ENCODE data around the gene HNF1A.

GRCh38 chr12:120992989-120993388, 14.6 kb downstream of the HNF1A start:
- TF ChIP-seq CTCF (IDR thresholded peaks at IDR 0.05) (no peak), POLR2A (IDR thresholded peaks at IDR 0.05) (no peak)

Measured in uterus (tissue), 2 donors.